NCI-H2171 treated with DMSO at 0.1 percent for 48 hours (cell line): Measurements from ENCODE around the gene CFAP61.
A peak's percentile ranks its signal among the peaks of the same experiment; 100 is the strongest.
"Not testable (repeated sequence)": the region's sequence is repeated elsewhere in the genome, so short reads cannot be mapped to it uniquely, and the experiment has no call there.

Experiments
- DNase-seq: peaks from one replicate; lab custom pipeline; 2025; lab: John Stamatoyannopoulos, UW

CFAP61 gene

GRCh38 chr20:20211274-20211987 lies 159.1 kb downstream of the CFAP61 start:
- peak; percentile 32 for DNase-seq

- no peak for DNase-seq
Measured at GRCh38 chr20:20211988-20212518, 159.7 kb downstream of the CFAP61 start.

DNA sequence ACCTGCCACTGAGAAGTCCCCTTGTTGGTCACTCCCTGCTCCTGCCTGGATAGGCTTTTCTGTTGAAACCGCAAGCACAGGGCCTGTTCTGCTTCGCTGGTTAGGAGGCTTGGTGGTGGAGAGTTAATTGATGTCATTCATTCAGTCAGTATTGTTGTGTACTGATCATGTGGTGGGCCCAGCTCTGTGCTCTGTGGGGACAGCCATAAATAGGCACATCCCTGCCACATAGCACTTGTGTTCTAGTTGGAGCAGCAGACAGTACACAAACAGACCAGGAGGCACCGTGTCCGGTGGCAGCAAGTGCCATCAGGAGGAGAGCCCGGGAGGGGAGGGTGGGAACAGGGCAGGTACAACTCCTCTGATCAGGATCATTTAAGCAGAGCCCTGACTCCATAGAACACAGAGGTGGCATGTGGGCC lies 160.4 kb downstream of the CFAP61 start:
- peak; percentile 75 for DNase-seq

DNA sequence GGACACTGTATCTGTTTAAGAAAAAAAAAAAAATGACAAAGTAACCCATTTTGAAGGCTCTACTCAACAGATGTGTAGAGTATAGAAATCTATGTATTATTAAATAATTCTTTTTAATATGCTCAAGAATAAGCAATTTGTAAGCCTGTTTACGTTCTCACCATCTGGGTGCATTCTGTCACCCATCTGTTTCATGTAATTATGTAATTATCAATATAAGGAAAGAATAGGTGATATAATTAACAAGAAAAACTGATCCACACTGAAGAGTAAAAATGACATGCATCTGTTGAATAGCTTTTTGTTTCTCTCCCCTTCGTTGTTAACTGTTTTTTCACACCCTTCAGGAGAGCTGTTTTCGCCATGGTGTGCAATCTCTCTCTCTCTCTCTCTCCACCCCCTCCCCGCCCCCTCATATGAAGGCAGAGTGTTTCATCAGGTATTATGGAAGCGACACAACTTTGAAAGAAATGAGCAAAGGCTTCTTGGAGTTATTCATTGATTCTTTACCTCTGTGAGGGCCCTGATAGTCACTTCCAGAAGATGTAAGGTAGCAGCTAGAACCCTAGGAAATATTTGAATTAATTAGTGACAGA lies 161.3 kb downstream of the CFAP61 start:
- peak; percentile 98 for DNase-seq

DNA sequence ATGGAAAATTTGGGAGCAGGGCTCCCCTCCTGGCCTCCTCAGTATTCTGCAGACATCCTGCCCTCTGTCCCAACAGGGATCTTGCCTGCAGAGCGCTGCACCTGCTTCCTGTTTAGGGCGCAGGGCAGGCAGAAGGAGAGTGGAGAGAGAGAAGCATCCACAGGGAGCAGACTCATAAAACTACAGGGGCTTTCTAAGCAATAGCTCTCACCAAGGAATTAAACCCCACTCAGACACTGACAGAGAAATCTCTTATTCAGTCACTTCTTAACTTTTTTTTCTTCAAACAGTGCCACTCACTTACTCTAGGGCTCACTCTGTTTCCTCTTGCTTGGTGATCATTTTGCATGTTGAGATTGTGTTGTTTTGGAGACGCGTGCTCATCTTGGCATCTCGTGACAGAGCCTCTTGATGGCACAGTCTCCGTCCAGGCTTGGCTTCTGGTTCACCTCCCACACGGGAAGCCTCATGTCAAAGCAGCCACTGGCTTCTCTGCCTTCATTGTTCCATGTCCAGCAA lies 162.5 kb downstream of the CFAP61 start:
- DNase-seq = peak; percentile 76

GRCh38 chr20:20215976-20216727 lies 163.8 kb downstream of the CFAP61 start:
- DNase-seq = peak; percentile 99

- DNase-seq = no peak
Measured at GRCh38 chr20:20216941-20217340, 164.6 kb downstream of the CFAP61 start.

DNA sequence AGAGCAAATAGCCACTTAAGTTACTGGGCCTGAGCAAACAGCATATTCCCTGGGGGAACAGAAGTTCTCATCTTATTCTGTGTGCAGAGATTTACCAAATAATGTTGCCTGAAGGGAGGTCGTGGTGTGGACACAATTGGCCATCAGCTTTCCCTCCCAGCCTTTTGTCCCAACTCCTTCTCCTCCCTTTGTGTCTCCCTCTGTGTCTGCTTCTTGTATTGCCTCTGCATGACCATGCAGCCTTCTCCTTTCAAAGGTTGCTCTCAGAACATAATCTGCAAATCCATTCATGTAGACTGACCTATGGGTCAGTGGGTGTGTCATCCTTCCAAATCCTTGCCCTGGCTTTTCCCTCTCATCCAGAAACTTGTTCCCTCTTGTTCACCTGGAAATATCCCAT lies 165.3 kb downstream of the CFAP61 start:
- peak; percentile 39 for DNase-seq

GRCh38 chr20:20218106-20218505 lies 165.8 kb downstream of the CFAP61 start:
- DNase-seq = not testable (repeated sequence)

- DNase-seq = no peak
Measured at GRCh38 chr20:20219016-20219415, 166.7 kb downstream of the CFAP61 start.

DNA sequence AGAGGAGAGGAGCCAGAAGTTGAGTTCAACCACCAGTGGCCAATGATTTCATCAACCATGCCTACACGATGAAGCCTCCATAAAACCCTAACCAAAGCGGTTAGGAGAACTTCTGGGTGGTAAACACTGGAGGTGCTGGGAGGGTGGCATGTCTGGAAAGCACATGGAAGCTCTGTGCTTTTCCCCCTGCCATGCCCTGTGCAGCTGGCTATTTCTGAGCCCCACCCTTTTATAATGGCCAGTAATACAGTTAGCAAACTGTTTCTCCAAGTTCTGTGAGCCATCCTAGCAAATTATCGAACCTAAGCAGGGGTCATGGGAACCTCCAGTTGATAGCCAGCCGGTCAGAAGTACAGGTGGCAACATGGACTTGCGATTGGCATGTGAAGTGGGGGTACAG lies 167.8 kb downstream of the CFAP61 start:
- DNase-seq = no peak

DNA sequence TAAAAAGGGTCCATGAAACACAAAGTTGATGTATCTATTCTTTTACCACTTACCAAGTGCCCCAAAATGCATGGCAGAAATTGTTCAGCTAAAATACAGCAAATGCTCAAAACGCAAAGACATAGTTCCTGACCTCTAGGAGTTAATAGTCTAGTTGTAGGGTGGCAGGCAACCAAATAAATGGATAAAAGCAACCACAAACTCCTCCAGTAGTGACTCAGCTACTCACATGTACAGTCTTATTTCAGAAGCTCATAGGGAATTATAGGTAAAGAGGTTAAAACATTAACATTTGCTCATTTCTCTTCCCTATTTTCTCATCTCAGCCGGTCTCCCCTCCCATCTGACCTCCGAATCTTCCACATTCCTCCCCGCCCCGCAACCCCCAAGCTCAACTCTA lies 171.6 kb downstream of the CFAP61 start:
- DNase-seq = no peak

GRCh38 chr20:20224806-20225205 lies 172.5 kb downstream of the CFAP61 start:
- peak; percentile 53 for DNase-seq

DNA sequence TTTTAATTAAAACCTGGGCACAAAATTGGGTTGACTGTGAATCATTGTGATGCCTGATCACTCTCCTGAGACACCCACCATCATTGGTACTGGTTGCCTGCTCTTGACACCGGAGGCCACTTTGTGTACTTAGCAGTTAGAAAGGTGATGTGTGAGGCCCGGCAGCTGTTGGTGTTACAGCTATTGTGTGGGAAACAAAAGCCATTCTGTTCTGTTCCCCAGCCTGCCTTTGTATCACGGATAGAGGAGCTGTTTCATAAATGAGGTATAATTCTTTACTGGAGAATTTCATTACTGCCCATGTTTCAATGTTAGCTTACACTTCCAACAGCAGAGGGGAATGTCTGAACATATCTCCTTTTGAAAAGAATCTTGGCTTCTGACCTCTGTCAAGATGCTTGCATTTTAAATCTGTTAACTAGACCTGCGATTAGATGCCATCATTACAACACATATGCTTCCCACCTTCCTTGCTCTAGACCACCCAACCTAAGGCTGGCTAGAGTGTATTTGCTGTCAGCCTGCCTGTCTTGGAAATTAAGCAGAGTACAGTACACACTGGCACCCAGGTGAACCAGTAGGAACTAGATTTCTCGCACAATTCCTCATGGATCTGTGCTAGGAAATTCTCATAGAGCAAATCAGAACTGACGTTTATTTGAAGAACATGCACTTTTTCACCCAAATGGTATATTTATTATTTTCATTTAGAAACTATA lies 173.2 kb downstream of the CFAP61 start:
- DNase-seq = peak; percentile 60

GRCh38 chr20:20226554-20226953 lies 174.2 kb downstream of the CFAP61 start:
- no peak for DNase-seq

- DNase-seq = no peak
Measured at GRCh38 chr20:20227013-20227571, 174.8 kb downstream of the CFAP61 start.

GRCh38 chr20:20228351-20228750 lies 176.0 kb downstream of the CFAP61 start:
- no peak for DNase-seq

- DNase-seq = no peak
Measured at GRCh38 chr20:20229595-20229994, 177.3 kb downstream of the CFAP61 start.

DNA sequence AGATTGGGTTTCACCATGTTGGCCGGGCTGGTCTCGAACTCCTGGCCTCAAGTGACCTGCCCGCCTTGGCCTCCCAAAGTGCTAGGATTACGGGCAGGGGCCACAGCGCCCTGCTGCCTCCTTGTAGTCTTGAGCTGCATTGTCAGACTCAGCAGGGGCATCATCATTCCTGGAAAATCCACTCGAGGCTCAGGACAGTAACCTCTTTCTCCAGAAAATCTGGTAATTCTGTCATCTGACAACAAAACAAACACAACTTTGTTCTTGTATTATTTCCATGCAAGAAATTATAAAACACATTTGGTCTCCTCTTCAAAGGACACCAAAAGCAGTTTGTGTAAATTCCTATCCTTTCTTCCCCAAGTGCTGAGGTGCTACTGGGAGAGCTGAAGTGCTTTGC lies 178.4 kb downstream of the CFAP61 start:
- DNase-seq = no peak

DNA sequence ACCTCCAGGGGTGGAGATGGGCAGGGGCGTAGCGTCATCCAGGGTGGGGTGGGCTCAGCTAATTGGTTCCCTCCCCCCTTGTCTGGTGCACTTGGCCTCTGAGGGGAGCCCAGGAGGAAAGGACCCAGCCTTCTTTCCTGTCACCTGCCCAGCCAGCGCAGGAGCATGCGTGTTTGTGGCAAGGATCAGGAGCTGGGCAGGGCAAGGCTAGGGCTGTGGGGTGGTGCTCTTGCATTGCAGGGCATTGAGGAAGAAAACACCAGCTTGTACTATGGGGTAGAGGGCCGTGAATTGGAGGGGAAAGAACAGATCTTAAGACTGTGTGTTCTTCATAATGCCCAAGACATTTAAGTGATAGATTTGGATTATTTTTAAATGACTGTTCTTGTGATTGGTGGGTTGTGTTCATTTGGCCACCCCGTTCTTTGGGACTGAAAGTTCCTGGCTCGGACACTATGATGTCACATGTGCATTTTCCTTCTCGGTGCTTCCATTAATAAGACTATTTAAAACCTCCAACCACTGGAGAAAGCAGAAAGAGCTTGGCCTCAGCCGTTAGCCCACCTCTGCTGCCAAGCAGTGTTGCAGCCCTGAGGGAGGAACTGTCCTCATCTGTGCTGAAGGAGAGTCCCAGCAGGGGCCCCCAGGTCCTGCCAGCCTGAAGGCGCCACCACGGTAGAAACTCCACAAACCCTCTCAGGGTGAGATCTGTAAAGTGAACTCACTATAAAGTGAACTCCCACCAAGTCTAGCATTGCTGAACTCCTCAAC lies 179.4 kb downstream of the CFAP61 start:
- no peak for DNase-seq

GRCh38 chr20:20233041-20233514 lies 180.7 kb downstream of the CFAP61 start:
- DNase-seq = no peak
